Neural progenitor cell (in vitro differentiated cells): ENCODE measurements around the gene COL7A1. TPM values are rescaled to one million over a fixed set of nuclear protein-coding genes. Genes with fewer than 3 reads are reported as not detected.

ENCODE experiments used
- DNase-seq: peaks from one replicate; pipeline ENCODE4 v3.0.0-alpha.2; 2016; ENCODE audit warnings: low spot score
- H2AFZ ChIP-seq: fragments of 200-600 bp; sonication (generic); replicated peaks from 2 replicates; pipeline ENCODE4 v1.6.1; 2016; ENCODE audit warnings: antibody characterized with exemption
- H3F3A ChIP-seq: fragments of 200-600 bp; sonication (generic); 2 replicates; pipeline ENCODE4 v1.6.1; 2016; ENCODE audit warnings: antibody characterized with exemption, low read depth
- H3K27ac ChIP-seq: fragments of 200-600 bp; sonication (generic); 2 replicates; pipeline ENCODE4 v1.5.1; 2016; ENCODE audit warnings: mild to moderate bottlenecking
- H3K27me3 ChIP-seq: fragments of 200-600 bp; sonication (generic); 2 replicates; pipeline ENCODE4 v1.6.1; 2016; ENCODE audit warnings: mild to moderate bottlenecking, moderate library complexity
- H3K36me3 ChIP-seq: fragments of 200-600 bp; sonication (generic); 2 replicates; pipeline ENCODE4 v1.5.1; 2016
- H3K4me1 ChIP-seq: fragments of 200-600 bp; sonication (generic); 2 replicates; pipeline ENCODE4 v1.6.1; 2016; ENCODE audit warnings: mixed run types
- H3K4me2 ChIP-seq: fragments of 200-600 bp; sonication (generic); 2 replicates; pipeline ENCODE4 v1.6.1; 2016
- H3K4me3 ChIP-seq: fragments of 200-600 bp; sonication (generic); 2 replicates; pipeline ENCODE4 v1.5.1; 2016
- H3K79me2 ChIP-seq: fragments of 200-600 bp; sonication (generic); 2 replicates; pipeline ENCODE4 v1.6.1; 2016; ENCODE audit warnings: low read depth
- H3K9ac ChIP-seq: fragments of 200-600 bp; sonication (generic); 2 replicates; pipeline ENCODE4 v1.6.1; 2016
- H3K9me3 ChIP-seq: fragments of 200-600 bp; sonication (generic); 2 replicates; pipeline ENCODE4 v1.5.1; 2016; ENCODE audit warnings: low read depth
- H4K20me1 ChIP-seq: fragments of 200-600 bp; sonication (generic); 2 replicates; pipeline ENCODE4 v1.6.1; 2016; ENCODE audit warnings: low read depth
- H3K27ac Mint-ChIP-seq: 3 replicates; pipeline ENCODE4 v1.8.0; 2021; ENCODE audit warnings: mixed read lengths
- H3K27me3 Mint-ChIP-seq: 2 replicates; pipeline ENCODE4 v1.8.0; 2022; ENCODE audit warnings: low read depth, mild to moderate bottlenecking, inconsistent platforms, moderate library complexity, mixed read lengths; ENCODE audit not compliant: insufficient read depth
- H3K36me3 Mint-ChIP-seq: 3 replicates; pipeline ENCODE4 v1.8.0; 2021; ENCODE audit warnings: mixed read lengths
- H3K4me1 Mint-ChIP-seq: 3 replicates; pipeline ENCODE4 v1.8.0; 2021; ENCODE audit warnings: mixed read lengths
- H3K4me3 Mint-ChIP-seq: 3 replicates; pipeline ENCODE4 v1.8.0; 2021; ENCODE audit warnings: mild to moderate bottlenecking, moderate library complexity, mixed read lengths
- H3K9me3 Mint-ChIP-seq: 3 replicates; pipeline ENCODE4 v1.8.0; 2020; ENCODE audit warnings: mixed read lengths
- EZH2 ChIP-seq: fragments of 200-600 bp; sonication (generic); IDR thresholded peaks from 2 replicates; pipeline ENCODE4 v1.6.1; 2017; ENCODE audit warnings: antibody characterized with exemption, mild to moderate bottlenecking, moderate library complexity
- EZH2phosphoT487 ChIP-seq: fragments of 200-600 bp; sonication (generic); IDR thresholded peaks from 2 replicates; pipeline ENCODE4 v1.6.1; 2017; ENCODE audit warnings: antibody characterized with exemption
- total RNA-seq: library from RNA; depleted of rRNA; stranded (reverse); fragments of >200 nt; gene quantifications from 2 replicates; pipeline ENCODE4 v1.2.3, GENCODE V29; 2015; ENCODE audit warnings: low replicate concordance
- TF ChIP-seq, protein P1 (sequence below): fragments of 200-600 bp; sonication (generic); IDR thresholded peaks from 2 replicates; pipeline ENCODE4 v1.5.1; 2017; ENCODE audit warnings: antibody characterized with exemption, mild to moderate bottlenecking

The COL7A1 gene
- total RNA-seq, 1 donor from 2014 or later, result 3.0 TPM

DNA sequence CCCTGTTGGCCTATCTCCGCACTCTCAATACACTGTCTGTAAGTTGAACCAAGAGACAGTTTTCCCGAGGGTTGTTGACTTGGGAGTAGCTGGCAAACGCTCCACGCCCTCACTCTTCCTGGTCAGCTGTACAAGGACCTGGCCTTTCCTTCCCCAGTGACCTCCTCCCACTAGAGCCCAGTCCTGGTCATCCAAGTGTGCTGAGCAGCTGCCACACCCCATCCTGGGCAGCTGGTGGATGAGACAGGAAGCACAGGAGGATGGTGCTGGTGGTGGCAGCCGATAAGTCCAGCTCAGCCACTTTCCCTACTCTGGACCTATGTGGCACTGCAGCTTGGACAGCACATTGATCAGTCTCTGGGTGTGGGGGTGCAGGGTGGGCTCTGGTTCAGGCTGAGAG, 58.3 kb downstream of the COL7A1 start:
- no peaks in the 10 kb centered on the region for H3K4me1 Mint-ChIP-seq
- H3K27me3 ChIP-seq, result no peaks in the 10 kb centered on the region
- no peak overlapping the region for H3K4me3 ChIP-seq
- no peaks in the 10 kb centered on the region for H3K9me3 ChIP-seq
- no peak overlapping the region for H3K9ac ChIP-seq
- H3K79me2 ChIP-seq, result no peaks in the 10 kb centered on the region
- peaks cover 3% of the 10 kb centered on the region for H3K27me3 Mint-ChIP-seq
- H3K4me3 Mint-ChIP-seq, result no peak overlapping the region
- peaks cover 4% of the 10 kb centered on the region for H3F3A ChIP-seq
- H3K36me3 Mint-ChIP-seq, result peaks cover 38% of the 10 kb centered on the region
- no peak overlapping the region for H2AFZ ChIP-seq
- H3K27ac ChIP-seq, result no peak overlapping the region
- H3K27ac Mint-ChIP-seq, result no peak overlapping the region
- no peak overlapping the region for H3K4me2 ChIP-seq
- no peaks in the 10 kb centered on the region for H4K20me1 ChIP-seq
- H3K9me3 Mint-ChIP-seq, result no peaks in the 10 kb centered on the region
- no peak for DNase-seq
- no peak for TF ChIP-seq EZH2phosphoT487
- TF ChIP-seq, protein P1, sequence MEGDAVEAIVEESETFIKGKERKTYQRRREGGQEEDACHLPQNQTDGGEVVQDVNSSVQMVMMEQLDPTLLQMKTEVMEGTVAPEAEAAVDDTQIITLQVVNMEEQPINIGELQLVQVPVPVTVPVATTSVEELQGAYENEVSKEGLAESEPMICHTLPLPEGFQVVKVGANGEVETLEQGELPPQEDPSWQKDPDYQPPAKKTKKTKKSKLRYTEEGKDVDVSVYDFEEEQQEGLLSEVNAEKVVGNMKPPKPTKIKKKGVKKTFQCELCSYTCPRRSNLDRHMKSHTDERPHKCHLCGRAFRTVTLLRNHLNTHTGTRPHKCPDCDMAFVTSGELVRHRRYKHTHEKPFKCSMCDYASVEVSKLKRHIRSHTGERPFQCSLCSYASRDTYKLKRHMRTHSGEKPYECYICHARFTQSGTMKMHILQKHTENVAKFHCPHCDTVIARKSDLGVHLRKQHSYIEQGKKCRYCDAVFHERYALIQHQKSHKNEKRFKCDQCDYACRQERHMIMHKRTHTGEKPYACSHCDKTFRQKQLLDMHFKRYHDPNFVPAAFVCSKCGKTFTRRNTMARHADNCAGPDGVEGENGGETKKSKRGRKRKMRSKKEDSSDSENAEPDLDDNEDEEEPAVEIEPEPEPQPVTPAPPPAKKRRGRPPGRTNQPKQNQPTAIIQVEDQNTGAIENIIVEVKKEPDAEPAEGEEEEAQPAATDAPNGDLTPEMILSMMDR, result no peak
- TF ChIP-seq EZH2, result no peak
- H3K36me3 ChIP-seq, result no peaks in the 10 kb centered on the region
- H3K4me1 ChIP-seq, result no peaks in the 10 kb centered on the region

DNA sequence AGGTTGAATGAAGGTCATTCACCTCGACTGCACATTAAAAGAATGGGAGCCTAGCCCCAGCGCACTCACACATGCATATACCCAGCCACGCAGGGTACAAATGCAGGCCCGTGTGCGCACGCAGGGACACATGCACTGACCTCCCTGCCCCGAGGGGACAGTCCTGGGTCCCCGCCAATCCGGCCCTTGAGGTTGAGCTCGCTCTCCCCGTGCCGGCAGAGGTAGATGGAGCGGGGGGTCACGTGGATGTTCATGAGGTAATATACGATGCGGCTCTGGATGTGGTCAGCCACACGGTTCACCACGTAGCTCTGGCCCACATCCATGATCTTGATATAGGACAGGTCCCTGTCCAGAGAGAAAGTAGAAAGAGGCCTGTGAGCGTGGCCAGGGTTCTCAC, 59.0 kb downstream of the COL7A1 start:
- Histone ChIP-seq H3K79me2 (no peaks in the 10 kb centered on the region), H3K9ac (no peak overlapping the region), H3K27me3 (no peaks in the 10 kb centered on the region), H4K20me1 (no peaks in the 10 kb centered on the region), H3F3A (peaks cover 4% of the 10 kb centered on the region), H3K4me2 (no peak overlapping the region), H2AFZ (no peak overlapping the region), H3K4me3 (no peak overlapping the region), H3K36me3 (no peaks in the 10 kb centered on the region), H3K9me3 (no peaks in the 10 kb centered on the region), H3K27ac (no peak overlapping the region), H3K4me1 (no peaks in the 10 kb centered on the region)
- Mint-ChIP-seq H3K9me3 (no peaks in the 10 kb centered on the region), H3K27me3 (peaks cover 2% of the 10 kb centered on the region), H3K4me3 (no peak overlapping the region), H3K4me1 (no peaks in the 10 kb centered on the region), H3K36me3 (peaks cover 37% of the 10 kb centered on the region), H3K27ac (no peak overlapping the region)
- DNase-seq, result no peak
- TF ChIP-seq, protein P1, result no peak
- TF ChIP-seq EZH2, result no peak
- no peak for TF ChIP-seq EZH2phosphoT487

DNA sequence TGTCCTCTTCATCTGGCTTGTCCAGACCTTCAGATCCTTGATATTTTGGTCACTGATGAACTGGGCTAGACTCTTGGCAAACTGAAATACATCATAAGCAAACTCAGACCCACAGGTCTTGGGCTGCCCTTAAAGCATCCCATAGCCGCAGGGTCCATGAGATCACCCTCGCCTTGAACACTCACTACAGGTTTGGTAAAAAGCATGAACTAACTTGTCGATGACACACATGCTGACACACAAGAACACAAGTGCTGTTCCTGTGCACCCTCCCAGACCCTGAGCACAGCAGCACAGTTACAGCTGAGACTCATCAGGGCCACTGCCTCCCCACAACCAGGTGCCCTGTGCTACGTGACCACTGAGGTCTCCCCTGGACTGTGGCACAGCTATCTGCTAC, 59.6 kb downstream of the COL7A1 start:
- Histone ChIP-seq H3K4me1 (no peaks in the 10 kb centered on the region), H3K36me3 (no peaks in the 10 kb centered on the region), H3K27ac (no peak overlapping the region), H3K79me2 (no peaks in the 10 kb centered on the region), H4K20me1 (no peaks in the 10 kb centered on the region), H3F3A (peaks cover 4% of the 10 kb centered on the region), H3K9me3 (no peaks in the 10 kb centered on the region), H3K9ac (no peak overlapping the region), H3K4me2 (no peak overlapping the region), H3K27me3 (no peaks in the 10 kb centered on the region), H3K4me3 (no peak overlapping the region), H2AFZ (no peak overlapping the region)
- H3K27me3 Mint-ChIP-seq, result peaks cover 2% of the 10 kb centered on the region
- no peak for DNase-seq
- H3K27ac Mint-ChIP-seq, result no peak overlapping the region
- TF ChIP-seq, protein P1, result no peak
- TF ChIP-seq EZH2 (no peak), EZH2phosphoT487 (no peak)
- no peaks in the 10 kb centered on the region for H3K9me3 Mint-ChIP-seq
- H3K4me3 Mint-ChIP-seq, result no peak overlapping the region
- H3K36me3 Mint-ChIP-seq, result peaks cover 37% of the 10 kb centered on the region
- no peaks in the 10 kb centered on the region for H3K4me1 Mint-ChIP-seq

DNA sequence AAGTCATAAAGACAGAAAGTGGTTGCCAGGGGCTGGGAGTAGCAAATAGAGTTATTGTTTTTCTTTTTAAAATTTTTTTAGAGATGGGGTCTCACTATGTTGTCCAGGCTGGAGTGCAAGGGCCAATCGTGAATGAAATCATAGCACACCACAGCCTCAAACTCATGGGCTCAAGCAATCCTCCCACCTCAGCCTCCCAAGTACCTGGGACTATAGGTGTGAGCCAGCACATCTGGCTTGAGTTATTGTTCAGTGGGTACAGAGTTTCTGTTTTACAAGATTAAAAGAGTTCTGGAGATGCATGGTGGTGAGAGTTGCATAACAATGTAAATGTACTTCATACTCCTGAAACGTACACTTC, 62.2 kb downstream of the COL7A1 start:
- H4K20me1 ChIP-seq, result no peaks in the 10 kb centered on the region
- TF ChIP-seq, protein P1, result no peak
- TF ChIP-seq EZH2phosphoT487 (no peak), EZH2 (no peak)
- no peak overlapping the region for H2AFZ ChIP-seq
- H3K27ac ChIP-seq, result no peak overlapping the region
- Mint-ChIP-seq H3K27me3 (peaks cover 2% of the 10 kb centered on the region), H3K36me3 (peaks cover 36% of the 10 kb centered on the region), H3K4me3 (no peak overlapping the region), H3K9me3 (no peaks in the 10 kb centered on the region), H3K4me1 (no peaks in the 10 kb centered on the region), H3K27ac (no peak overlapping the region)
- H3K9ac ChIP-seq, result no peak overlapping the region
- H3K4me2 ChIP-seq, result no peak overlapping the region
- H3K4me3 ChIP-seq, result no peak overlapping the region
- peaks cover 4% of the 10 kb centered on the region for H3F3A ChIP-seq
- no peaks in the 10 kb centered on the region for H3K36me3 ChIP-seq
- H3K79me2 ChIP-seq, result no peaks in the 10 kb centered on the region
- DNase-seq, result no peak
- H3K27me3 ChIP-seq, result no peaks in the 10 kb centered on the region
- H3K4me1 ChIP-seq, result no peaks in the 10 kb centered on the region
- no peaks in the 10 kb centered on the region for H3K9me3 ChIP-seq
